GM23338 (cell line): ENCODE measurements around the gene MIER3.
A peak's percentile ranks its signal among the peaks of the same experiment; 100 is the strongest.

Source experiments
- CREB1 ChIP-seq: fragments of 250-450 bp; sonication (Bioruptor Pico); IDR thresholded peaks from 2 replicates; pipeline ENCODE4 v1.5.0; 2020; ENCODE audit warnings: low read depth, mild to moderate bottlenecking, moderate library complexity
- ETS1 ChIP-seq: IDR thresholded peaks from 2 replicates; pipeline ENCODE4 v1.6.1; 2016; ENCODE audit warnings: antibody characterized with exemption
- EZH2 ChIP-seq: fragments of 200-600 bp; sonication (generic); IDR thresholded peaks from one replicate; pipeline ENCODE4 v1.8.0; 2017; ENCODE audit warnings: antibody characterized with exemption, mild to moderate bottlenecking, low read depth; ENCODE audit not compliant: unreplicated experiment
- EZH2phosphoT487 ChIP-seq: fragments of 200-600 bp; sonication (generic); IDR thresholded peaks from one replicate; pipeline ENCODE4 v1.8.1; 2018; ENCODE audit warnings: antibody characterized with exemption; ENCODE audit not compliant: unreplicated experiment
- JUNB ChIP-seq: IDR thresholded peaks from one replicate; pipeline ENCODE4 v1.6.1; 2016; ENCODE audit warnings: antibody characterized with exemption; ENCODE audit not compliant: unreplicated experiment
- NANOG ChIP-seq: IDR thresholded peaks from 2 replicates; pipeline ENCODE4 v1.6.1; 2016; ENCODE audit warnings: antibody characterized with exemption, borderline replicate concordance
- POLR2AphosphoS5 ChIP-seq: IDR thresholded peaks from 2 replicates; pipeline ENCODE4 v1.6.1; 2016; ENCODE audit warnings: antibody characterized with exemption, low read depth
- REST ChIP-seq: IDR thresholded peaks from one replicate; pipeline ENCODE4 v1.6.1; 2018; ENCODE audit warnings: antibody characterized with exemption; ENCODE audit not compliant: unreplicated experiment
- STAT1 ChIP-seq: IDR thresholded peaks from one replicate; pipeline ENCODE4 v1.6.1; 2016; ENCODE audit warnings: antibody characterized with exemption; ENCODE audit not compliant: unreplicated experiment
- ZNF114 ChIP-seq: fragments of 250-450 bp; sonication (Bioruptor Pico); IDR thresholded peaks from 2 replicates; pipeline ENCODE4 v1.5.0; 2020; ENCODE audit warnings: mild to moderate bottlenecking, moderate library complexity
- ZNF331 ChIP-seq: fragments of 250-450 bp; sonication (Bioruptor Pico); IDR thresholded peaks from 2 replicates; pipeline ENCODE4 v1.5.0; 2020; ENCODE audit warnings: low read depth, mild to moderate bottlenecking, moderate library complexity
- ZNF462 ChIP-seq: fragments of 250-450 bp; sonication (Bioruptor Pico); IDR thresholded peaks from 2 replicates; pipeline ENCODE4 v1.5.0; 2020; ENCODE audit warnings: mild to moderate bottlenecking, moderate library complexity
- TF ChIP-seq, protein P1 (sequence below), 2 experiments: fragments of 200-600 bp in 1 of 2; sonication (generic) in 1 of 2; conservative IDR thresholded peaks; 2 replicates each; pipeline versions ENCODE4 v1.5.1 to v1.6.1; 2016 to 2017; ENCODE audit warnings: antibody characterized with exemption in 2 of 2, low read depth in 2 of 2, mild to moderate bottlenecking in 2 of 2, moderate library complexity in 1 of 2

DNA sequence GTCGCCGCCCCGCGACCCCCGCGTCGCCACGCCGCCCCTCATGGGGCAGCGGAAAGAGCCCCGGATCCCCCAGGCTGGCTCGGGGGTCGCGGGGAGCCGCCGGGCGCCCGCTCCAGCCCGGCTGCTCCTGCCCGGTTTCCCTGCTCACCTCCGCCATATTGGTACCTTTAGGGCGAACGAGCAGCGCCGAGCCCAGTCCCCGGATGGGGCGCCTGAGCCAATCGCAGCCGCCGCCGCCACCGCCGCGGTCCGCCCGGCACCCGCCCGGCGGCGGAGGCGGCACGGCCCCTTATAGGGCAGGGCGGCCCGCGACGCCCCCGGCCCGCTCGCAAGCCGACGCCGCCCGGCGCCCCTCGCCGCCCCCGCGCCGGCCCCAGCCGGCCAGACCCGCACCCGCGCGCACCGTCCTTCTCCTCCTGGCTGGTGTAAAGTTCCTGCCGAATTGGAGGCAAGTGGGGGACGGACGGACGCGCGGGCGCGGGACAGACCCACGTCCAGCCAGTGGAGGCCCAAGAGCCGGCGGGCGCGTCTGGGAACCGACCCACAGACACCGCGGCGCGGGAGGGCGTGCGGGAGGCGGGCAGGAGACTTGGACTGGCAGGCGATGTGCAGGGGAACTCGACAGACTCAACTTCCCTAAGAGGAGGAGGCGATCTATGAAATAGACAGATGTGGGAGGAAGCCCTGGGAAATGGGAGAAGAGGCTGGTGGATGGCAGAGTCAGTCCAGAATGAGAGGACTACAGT, at the start of gene MIER3:
- TF ChIP-seq, protein P1, sequence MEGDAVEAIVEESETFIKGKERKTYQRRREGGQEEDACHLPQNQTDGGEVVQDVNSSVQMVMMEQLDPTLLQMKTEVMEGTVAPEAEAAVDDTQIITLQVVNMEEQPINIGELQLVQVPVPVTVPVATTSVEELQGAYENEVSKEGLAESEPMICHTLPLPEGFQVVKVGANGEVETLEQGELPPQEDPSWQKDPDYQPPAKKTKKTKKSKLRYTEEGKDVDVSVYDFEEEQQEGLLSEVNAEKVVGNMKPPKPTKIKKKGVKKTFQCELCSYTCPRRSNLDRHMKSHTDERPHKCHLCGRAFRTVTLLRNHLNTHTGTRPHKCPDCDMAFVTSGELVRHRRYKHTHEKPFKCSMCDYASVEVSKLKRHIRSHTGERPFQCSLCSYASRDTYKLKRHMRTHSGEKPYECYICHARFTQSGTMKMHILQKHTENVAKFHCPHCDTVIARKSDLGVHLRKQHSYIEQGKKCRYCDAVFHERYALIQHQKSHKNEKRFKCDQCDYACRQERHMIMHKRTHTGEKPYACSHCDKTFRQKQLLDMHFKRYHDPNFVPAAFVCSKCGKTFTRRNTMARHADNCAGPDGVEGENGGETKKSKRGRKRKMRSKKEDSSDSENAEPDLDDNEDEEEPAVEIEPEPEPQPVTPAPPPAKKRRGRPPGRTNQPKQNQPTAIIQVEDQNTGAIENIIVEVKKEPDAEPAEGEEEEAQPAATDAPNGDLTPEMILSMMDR (conservative IDR thresholded peaks at IDR 0.05; ENCODE audit: low read depth in 2 of 2) = no peak
- TF ChIP-seq EZH2 = no peak
- TF ChIP-seq EZH2phosphoT487 = no peak
- TF ChIP-seq REST = no peak
- TF ChIP-seq JUNB = no peak
- TF ChIP-seq POLR2AphosphoS5 = peak; percentile 41; the same call in 1 of the 2 replicates
- no peak for TF ChIP-seq CREB1 (CRISPR knock-in tag)
- no peak for TF ChIP-seq ZNF462 (CRISPR knock-in tag)
- no peak for TF ChIP-seq ZNF114 (CRISPR knock-in tag)
- no peak for TF ChIP-seq STAT1
- TF ChIP-seq ZNF331 (CRISPR knock-in tag) = no peak
- TF ChIP-seq NANOG = no peak
- TF ChIP-seq ETS1 = no peak
